ENCODE data around the gene PLBD2. TPM values are rescaled to one million over a fixed set of nuclear protein-coding genes. Genes with fewer than 3 reads are reported as not detected.

Gene PLBD2
- total RNA-seq, 2 donors from 2014 or later, result 54.1 to 104 TPM

DNA sequence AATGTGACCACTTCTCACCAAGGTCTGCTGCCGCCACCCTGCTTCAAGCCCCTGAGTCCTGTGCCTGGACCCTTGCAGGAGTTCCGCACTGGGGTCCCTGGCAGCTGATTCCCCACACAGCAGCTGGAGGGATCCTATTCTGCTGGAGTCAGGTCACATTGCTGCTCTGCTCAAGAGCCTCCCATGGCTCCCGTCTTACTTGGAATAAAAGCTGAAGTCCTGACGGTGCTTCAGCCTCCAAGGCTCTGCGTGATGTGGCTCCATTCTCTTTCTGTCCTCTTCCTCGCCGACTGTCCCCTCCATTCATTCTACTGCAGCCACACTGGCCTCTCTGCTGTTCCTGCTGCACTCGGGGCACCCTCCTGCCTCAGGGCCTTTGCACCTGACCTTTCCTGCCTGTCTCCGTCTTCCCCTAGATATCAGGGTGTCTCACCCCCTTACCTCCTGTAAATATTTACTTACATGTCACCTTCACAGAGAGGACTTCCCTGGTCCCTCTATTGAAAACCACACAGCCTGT lies 56.2 kb downstream of the PLBD2 start:
- H3K27me3 ChIP-seq (replicated peaks; ENCODE audit: insufficient read depth), result no peaks in the 10 kb centered on the region
- DNase-seq (ENCODE audit: low spot score) (no peak), ATAC-seq (ENCODE audit: insufficient number of reproducible peaks, low FRiP score, low read depth) (no peak)
- no peak for TF ChIP-seq CTCF (IDR thresholded peaks at IDR 0.05)
- H3K9me3 ChIP-seq, result no peaks in the 10 kb centered on the region
- no peaks in the 10 kb centered on the region for H3K4me1 ChIP-seq (ENCODE audit: control insufficient read depth in 1 of 2, low read depth in 2 of 2)
- H3K36me3 ChIP-seq, result no peaks in the 10 kb centered on the region
- H3K27ac ChIP-seq, result no peak overlapping the region
- H3K4me3 ChIP-seq, result no peak overlapping the region

DNA sequence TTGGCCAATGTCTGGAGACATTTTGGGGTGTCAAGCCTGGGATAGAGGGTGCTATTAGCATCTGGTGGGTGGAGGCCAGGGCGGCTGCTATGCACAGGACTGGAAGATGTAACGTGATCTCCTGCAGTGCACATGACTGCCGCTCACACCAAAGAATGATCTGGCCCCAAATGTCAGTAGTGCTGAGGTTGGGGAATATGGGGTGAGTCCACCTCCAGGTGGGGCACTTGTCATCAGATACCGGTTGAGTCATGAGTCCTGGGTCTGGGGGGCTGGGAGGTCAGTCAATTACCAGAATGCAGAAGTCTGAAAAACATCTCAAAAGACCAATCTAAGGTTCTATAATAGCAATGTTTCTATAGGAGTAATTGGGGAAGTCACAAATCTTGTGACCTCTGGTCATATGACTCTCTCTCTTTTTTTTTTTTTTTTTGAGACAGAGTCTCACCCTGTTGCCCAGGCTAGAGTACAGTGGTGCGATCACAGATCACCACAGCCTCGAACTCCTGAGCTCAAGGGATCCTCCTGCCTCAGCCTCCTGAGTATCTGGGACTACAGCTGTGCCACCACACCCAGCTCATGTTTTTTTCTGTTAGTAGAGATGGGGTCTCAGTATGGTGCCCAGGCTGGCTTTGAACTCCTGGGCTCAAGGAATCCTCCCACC lies 57.8 kb downstream of the PLBD2 start:
- H3K27me3 ChIP-seq (replicated peaks; ENCODE audit: insufficient read depth), result no peaks in the 10 kb centered on the region
- no peaks in the 10 kb centered on the region for H3K9me3 ChIP-seq
- no peaks in the 10 kb centered on the region for H3K4me1 ChIP-seq (ENCODE audit: control insufficient read depth in 1 of 2, low read depth in 2 of 2)
- no peak for TF ChIP-seq CTCF (IDR thresholded peaks at IDR 0.05)
- no peaks in the 10 kb centered on the region for H3K36me3 ChIP-seq
- ATAC-seq (ENCODE audit: insufficient number of reproducible peaks, low FRiP score, low read depth) (peak; percentile 14), DNase-seq (ENCODE audit: low spot score) (no peak)
- H3K4me3 ChIP-seq, result no peak overlapping the region
- no peak overlapping the region for H3K27ac ChIP-seq

GRCh38 chr12:113418213-113418879 lies 60.0 kb downstream of the PLBD2 start:
- TF ChIP-seq CTCF (IDR thresholded peaks at IDR 0.05), result no peak
- peaks cover 5 to 12% of the 10 kb centered on the region in 2 donors for H3K4me1 ChIP-seq (ENCODE audit: control insufficient read depth in 1 of 2, low read depth in 2 of 2)
- ATAC-seq (ENCODE audit: insufficient number of reproducible peaks, low FRiP score, low read depth), result no peak
- no peaks in the 10 kb centered on the region for H3K27me3 ChIP-seq (replicated peaks; ENCODE audit: insufficient read depth)
- no peaks in the 10 kb centered on the region for H3K9me3 ChIP-seq
- no peaks in the 10 kb centered on the region for H3K36me3 ChIP-seq
- H3K4me3 ChIP-seq, result no peak overlapping the region
- DNase-seq (ENCODE audit: low spot score), result no peak
- H3K27ac ChIP-seq, result no peak overlapping the region

DNA sequence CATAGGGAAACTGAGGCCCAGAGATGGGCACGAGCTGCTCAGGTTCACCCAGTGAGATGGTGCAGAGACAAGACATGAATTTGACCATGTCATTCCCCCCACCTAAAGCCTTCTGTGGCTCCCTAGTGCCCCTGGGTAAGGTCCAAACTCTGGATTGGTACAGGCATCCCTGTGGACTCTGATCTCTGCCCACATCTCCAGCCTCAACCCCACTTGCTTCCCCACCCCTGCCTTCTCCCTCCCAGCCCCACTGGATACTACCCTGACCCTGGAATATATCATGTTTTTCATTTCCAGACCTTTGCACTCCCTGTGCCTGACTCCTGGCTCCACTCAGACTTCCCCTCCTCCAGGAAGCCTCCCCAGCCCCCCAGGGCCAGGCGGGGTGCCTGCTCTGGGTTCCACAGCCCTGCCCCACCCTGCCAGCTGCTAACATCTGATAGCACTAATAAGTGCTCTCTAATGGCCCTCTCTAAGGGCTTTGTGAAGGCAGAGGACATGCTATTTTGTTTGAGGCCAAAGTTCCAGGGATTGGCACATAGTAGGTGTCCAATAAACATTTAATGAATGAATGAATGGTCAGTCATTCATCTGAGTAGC lies 62.7 kb downstream of the PLBD2 start:
- Histone ChIP-seq H3K27me3 (replicated peaks; ENCODE audit: insufficient read depth) (no peaks in the 10 kb centered on the region), H3K27ac (no peak overlapping the region), H3K36me3 (no peaks in the 10 kb centered on the region), H3K9me3 (no peaks in the 10 kb centered on the region), H3K4me3 (no peak overlapping the region), H3K4me1 (ENCODE audit: control insufficient read depth in 1 of 2, low read depth in 2 of 2) (peaks cover 5 to 12% of the 10 kb centered on the region in 2 donors)
- no peak for DNase-seq (ENCODE audit: low spot score)
- no peak for ATAC-seq (ENCODE audit: insufficient number of reproducible peaks, low FRiP score, low read depth)
- no peak for TF ChIP-seq CTCF (IDR thresholded peaks at IDR 0.05)

Data from thoracic aorta (tissue), 2 donors.